Measurements from ENCODE around the gene NEBL.
"Not testable (repeated sequence)": the region's sequence is repeated elsewhere in the genome, so short reads cannot be mapped to it uniquely, and the experiment has no call there.

The NEBL gene, protein sequence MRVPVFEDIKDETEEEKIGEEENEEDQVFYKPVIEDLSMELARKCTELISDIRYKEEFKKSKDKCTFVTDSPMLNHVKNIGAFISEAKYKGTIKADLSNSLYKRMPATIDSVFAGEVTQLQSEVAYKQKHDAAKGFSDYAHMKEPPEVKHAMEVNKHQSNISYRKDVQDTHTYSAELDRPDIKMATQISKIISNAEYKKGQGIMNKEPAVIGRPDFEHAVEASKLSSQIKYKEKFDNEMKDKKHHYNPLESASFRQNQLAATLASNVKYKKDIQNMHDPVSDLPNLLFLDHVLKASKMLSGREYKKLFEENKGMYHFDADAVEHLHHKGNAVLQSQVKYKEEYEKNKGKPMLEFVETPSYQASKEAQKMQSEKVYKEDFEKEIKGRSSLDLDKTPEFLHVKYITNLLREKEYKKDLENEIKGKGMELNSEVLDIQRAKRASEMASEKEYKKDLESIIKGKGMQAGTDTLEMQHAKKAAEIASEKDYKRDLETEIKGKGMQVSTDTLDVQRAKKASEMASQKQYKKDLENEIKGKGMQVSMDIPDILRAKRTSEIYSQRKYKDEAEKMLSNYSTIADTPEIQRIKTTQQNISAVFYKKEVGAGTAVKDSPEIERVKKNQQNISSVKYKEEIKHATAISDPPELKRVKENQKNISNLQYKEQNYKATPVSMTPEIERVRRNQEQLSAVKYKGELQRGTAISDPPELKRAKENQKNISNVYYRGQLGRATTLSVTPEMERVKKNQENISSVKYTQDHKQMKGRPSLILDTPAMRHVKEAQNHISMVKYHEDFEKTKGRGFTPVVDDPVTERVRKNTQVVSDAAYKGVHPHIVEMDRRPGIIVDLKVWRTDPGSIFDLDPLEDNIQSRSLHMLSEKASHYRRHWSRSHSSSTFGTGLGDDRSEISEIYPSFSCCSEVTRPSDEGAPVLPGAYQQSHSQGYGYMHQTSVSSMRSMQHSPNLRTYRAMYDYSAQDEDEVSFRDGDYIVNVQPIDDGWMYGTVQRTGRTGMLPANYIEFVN

DNA sequence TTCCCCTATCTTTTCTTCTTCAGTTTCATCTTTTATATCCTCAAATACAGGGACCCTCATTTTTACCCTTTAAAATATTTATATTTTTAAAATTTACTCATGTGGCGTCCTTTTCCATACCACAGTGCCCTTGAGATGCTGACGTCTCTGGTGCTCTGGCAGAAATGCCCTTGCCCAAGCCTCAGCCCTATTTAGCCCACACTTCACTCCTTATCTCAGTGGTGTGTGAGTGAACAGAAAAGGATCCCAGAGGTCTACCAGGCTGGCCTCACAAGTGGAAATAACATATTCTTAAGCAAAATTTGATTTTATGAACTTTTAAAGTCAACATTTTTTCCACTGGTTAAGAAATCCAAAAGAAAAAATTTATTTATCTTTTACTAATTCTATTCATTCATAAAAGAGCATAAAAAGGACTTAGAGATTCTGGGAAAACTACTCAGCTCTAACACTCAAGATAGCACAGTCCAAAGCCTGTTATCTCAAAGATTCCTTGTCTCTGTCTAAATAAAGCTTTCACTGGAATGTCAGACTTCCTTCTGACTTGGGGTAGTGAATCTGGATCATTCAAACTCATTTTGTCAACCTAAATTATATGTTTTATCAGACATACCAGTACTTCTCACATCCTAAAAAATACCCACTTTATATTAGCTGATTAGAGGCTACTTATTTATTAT lies at the start of gene NEBL:
TSS of gene NEBL (minus strand) at position 166 of the 680 bp plus-strand sequence. CDS start at position 60, 106 bp downstream.
- H3K27ac Mint-ChIP-seq = no peak within 1 kb of the TSS
- TF ChIP-seq, protein P1, sequence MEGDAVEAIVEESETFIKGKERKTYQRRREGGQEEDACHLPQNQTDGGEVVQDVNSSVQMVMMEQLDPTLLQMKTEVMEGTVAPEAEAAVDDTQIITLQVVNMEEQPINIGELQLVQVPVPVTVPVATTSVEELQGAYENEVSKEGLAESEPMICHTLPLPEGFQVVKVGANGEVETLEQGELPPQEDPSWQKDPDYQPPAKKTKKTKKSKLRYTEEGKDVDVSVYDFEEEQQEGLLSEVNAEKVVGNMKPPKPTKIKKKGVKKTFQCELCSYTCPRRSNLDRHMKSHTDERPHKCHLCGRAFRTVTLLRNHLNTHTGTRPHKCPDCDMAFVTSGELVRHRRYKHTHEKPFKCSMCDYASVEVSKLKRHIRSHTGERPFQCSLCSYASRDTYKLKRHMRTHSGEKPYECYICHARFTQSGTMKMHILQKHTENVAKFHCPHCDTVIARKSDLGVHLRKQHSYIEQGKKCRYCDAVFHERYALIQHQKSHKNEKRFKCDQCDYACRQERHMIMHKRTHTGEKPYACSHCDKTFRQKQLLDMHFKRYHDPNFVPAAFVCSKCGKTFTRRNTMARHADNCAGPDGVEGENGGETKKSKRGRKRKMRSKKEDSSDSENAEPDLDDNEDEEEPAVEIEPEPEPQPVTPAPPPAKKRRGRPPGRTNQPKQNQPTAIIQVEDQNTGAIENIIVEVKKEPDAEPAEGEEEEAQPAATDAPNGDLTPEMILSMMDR (IDR thresholded peaks at IDR 0.05; ENCODE audit: unreplicated experiment in 3 of 3) = no peak
- H3K4me1 Mint-ChIP-seq = no peaks in the 10 kb centered on the region
- H3K4me3 Mint-ChIP-seq = no peak within 1 kb of the TSS
- H3K36me3 Mint-ChIP-seq (ENCODE audit: low read depth) = peaks cover 6% of the 10 kb centered on the region
- peaks cover 4% of the 10 kb centered on the region for H3K27me3 Mint-ChIP-seq (ENCODE audit: low read depth)
- no peaks in the 10 kb centered on the region for H3K9me3 Mint-ChIP-seq

DNA sequence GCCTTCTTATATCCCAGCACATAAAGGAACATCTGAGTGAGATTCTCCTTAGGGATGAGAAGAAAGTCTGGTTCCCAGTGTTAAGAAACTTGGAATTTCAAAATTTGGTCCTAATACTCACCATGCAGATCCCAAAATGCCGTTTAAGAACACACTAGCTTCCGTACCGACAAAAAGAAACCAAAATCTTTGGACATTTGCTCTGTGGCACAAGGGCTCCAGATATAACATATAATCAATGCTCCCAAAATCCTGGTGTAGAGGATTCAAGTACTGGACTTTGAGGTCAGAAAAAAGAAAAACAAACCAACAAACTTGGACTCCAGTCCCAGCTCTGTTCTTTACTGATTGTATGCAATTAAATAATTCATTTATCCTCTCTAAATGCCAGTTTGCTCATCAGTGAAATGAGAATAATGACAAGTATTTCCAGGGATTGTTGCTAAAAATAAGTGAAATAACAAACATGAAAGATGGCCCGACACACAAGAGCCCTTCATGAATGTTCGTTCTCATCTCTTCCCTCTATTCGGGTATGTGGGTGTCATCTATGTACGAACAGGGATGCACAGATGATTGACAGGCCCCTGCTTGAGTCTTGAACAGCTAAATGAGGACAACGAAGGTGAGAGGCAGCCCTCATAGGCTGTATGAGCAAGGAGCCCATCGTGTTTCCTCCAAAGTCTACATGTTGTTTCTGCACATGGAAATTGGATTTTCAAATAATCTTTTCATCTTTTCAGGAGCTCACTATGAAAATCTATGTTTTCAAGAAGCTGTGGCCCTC lies 48.6 kb upstream of the NEBL start:
- Mint-ChIP-seq H3K4me3 (no peak overlapping the region), H3K36me3 (ENCODE audit: low read depth) (peaks cover 17% of the 10 kb centered on the region), H3K9me3 (peaks cover 3% of the 10 kb centered on the region), H3K27me3 (ENCODE audit: low read depth) (no peaks in the 10 kb centered on the region), H3K4me1 (peaks cover 17% of the 10 kb centered on the region), H3K27ac (no peak overlapping the region)
- TF ChIP-seq, protein P1 (IDR thresholded peaks at IDR 0.05; ENCODE audit: unreplicated experiment in 3 of 3) = no peak

DNA sequence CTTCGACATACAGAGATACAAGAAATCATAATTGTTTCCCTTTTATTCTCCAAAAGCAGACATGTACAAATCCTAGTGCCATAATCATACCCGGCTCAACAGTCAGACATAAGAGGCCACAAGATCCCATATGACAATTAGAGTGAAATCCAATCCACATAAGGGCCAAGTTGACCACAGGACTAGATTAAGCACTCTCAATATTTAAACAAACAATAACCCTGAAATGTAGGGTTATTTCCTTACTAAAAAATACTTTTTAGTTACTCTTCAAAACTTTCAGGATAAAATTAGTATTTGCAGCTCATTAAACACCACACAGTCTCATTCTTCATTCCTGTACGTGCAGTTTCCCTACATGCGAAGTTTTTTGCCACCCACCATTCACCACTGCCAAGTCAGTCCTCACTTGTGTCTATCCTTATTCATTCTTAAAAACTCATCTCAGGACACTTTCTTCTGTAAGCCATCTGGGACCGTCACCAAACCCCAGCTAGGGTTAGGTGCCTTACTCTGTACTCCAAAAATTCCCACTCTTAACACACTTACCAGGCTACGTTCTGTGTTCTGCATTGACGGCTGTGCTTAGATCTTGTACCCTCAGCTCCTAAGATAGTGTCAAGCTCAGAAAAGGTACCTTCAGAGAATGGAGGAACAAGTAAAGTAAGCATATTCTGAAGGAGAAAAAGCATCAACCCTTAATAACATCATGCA lies 47.8 kb upstream of the NEBL start:
- TF ChIP-seq, protein P1 (IDR thresholded peaks at IDR 0.05; ENCODE audit: unreplicated experiment in 3 of 3) = no peak
- Mint-ChIP-seq H3K4me3 (no peak overlapping the region), H3K27ac (no peak overlapping the region), H3K36me3 (ENCODE audit: low read depth) (peaks cover 17% of the 10 kb centered on the region), H3K4me1 (peaks cover 17% of the 10 kb centered on the region), H3K9me3 (peaks cover 3% of the 10 kb centered on the region), H3K27me3 (ENCODE audit: low read depth) (no peaks in the 10 kb centered on the region)

DNA sequence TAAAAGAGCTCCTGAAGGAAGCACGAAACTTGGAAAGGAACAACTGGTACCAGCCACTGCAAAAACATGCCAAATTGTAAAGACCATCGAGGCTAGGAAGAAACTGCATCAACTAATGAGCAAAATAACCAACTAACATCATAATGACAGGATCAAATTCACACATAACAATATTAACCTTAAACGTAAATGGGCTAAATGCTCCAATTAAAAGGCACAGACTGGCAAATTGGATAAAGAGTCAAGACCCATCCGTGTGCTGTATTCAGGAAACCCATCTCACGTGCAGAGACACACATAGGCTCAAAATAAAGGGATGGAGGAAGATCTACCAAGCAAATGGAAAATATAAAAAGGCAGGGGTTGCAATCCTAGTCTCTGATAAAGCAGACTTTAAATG lies 42.3 kb upstream of the NEBL start:
- H3K36me3 Mint-ChIP-seq (ENCODE audit: low read depth) = peaks cover 32% of the 10 kb centered on the region
- H3K9me3 Mint-ChIP-seq = peaks cover 17% of the 10 kb centered on the region
- H3K27ac Mint-ChIP-seq; H3K27me3 Mint-ChIP-seq (ENCODE audit: low read depth); H3K4me1 Mint-ChIP-seq; H3K4me3 Mint-ChIP-seq: not testable (repeated sequence)

DNA sequence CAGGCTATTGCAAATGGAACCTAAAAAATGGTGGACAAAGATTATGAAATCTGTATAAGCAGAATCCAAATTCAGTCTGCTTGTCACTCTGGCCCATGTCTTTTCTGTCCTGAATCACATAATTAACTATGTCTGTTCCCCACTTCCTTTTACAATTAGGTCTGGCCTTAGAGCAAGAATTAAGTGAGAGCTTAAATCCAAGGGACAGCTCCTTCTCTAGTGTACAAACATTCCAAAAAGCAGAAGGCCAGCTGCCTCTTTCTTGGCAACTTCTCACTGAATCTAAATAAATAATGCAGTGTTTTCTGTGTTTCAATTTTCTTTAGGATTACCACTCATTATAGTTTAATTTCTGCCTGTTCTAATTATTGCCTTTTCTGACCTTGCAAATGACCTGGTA lies 39.3 kb upstream of the NEBL start:
- no peaks in the 10 kb centered on the region for H3K27me3 Mint-ChIP-seq (ENCODE audit: low read depth)
- H3K9me3 Mint-ChIP-seq = peaks cover 14% of the 10 kb centered on the region
- H3K36me3 Mint-ChIP-seq (ENCODE audit: low read depth) = peaks cover 32% of the 10 kb centered on the region
- H3K4me1 Mint-ChIP-seq = no peaks in the 10 kb centered on the region
- H3K4me3 Mint-ChIP-seq = no peak overlapping the region
- no peak overlapping the region for H3K27ac Mint-ChIP-seq
- TF ChIP-seq, protein P1 (IDR thresholded peaks at IDR 0.05; ENCODE audit: unreplicated experiment in 3 of 3) = no peak

Measured in nephron (organoid).